Adipocyte (in vitro differentiated cells): ENCODE results near the gene SOX18.

ENCODE experiments used
- DNase-seq: peaks from one replicate; pipeline ENCODE4 v3.0.0-alpha.2; 2015; ENCODE audit warnings: low read depth
- H3K27me3 ChIP-seq: replicated peaks from 2 replicates; pipeline ENCODE4 v1.7.0; 2013; ENCODE audit warnings: mild to moderate bottlenecking, low read length, moderate library complexity; ENCODE audit not compliant: control insufficient read depth, insufficient read depth
- H3K36me3 ChIP-seq: 2 replicates; pipeline ENCODE4 v1.7.0; 2013; ENCODE audit warnings: low read length, mild to moderate bottlenecking, moderate library complexity; ENCODE audit not compliant: control insufficient read depth, insufficient read depth, severe bottlenecking
- H3K4me1 ChIP-seq: 2 replicates; pipeline ENCODE4 v1.7.0; 2013; ENCODE audit warnings: mild to moderate bottlenecking, low read length, moderate library complexity; ENCODE audit not compliant: control insufficient read depth, insufficient read depth
- H3K4me3 ChIP-seq: 2 replicates; pipeline ENCODE4 v1.7.0; 2013; ENCODE audit warnings: mild to moderate bottlenecking, low read length, moderate library complexity
- H3K9ac ChIP-seq: 2 replicates; pipeline ENCODE4 v1.7.0; 2013; ENCODE audit warnings: mild to moderate bottlenecking, low read length, moderate library complexity
- H3K9me3 ChIP-seq: 2 replicates; pipeline ENCODE4 v1.7.0; 2013; ENCODE audit warnings: mild to moderate bottlenecking, low read length, moderate library complexity; ENCODE audit not compliant: control insufficient read depth

SOX18 gene

GRCh38 chr20:64048402-64049044 lies 916 bp downstream of the SOX18 start:
- H3K27me3 ChIP-seq = peaks cover 48% of the 10 kb centered on the region

GRCh38 chr20:64047968-64048401 lies 1.5 kb downstream of the SOX18 start:
- Histone ChIP-seq H3K27me3 (peaks cover 43% of the 10 kb centered on the region), H3K4me3 (no peak overlapping the region), H3K9me3 (no peaks in the 10 kb centered on the region), H3K9ac (no peak overlapping the region), H3K4me1 (no peaks in the 10 kb centered on the region), H3K36me3 (no peaks in the 10 kb centered on the region)
- DNase-seq = no peak

More at GRCh38 chr20:64048402-64049044, 916 bp downstream of the SOX18 start:
- Histone ChIP-seq H3K9ac (no peak overlapping the region), H3K36me3 (no peaks in the 10 kb centered on the region), H3K4me1 (peaks cover under 1% of the 10 kb centered on the region), H3K9me3 (no peaks in the 10 kb centered on the region), H3K4me3 (no peak overlapping the region)
- no peak for DNase-seq

GRCh38 chr20:64047046-64047389 lies 2.4 kb downstream of the SOX18 start:
- H3K4me1 ChIP-seq = no peaks in the 10 kb centered on the region
- H3K4me3 ChIP-seq = no peak overlapping the region
- no peak for DNase-seq
- no peaks in the 10 kb centered on the region for H3K36me3 ChIP-seq
- peaks cover 39% of the 10 kb centered on the region for H3K27me3 ChIP-seq
- no peaks in the 10 kb centered on the region for H3K9me3 ChIP-seq
- H3K9ac ChIP-seq = no peak overlapping the region

- no peaks in the 10 kb centered on the region for H3K36me3 ChIP-seq
- no peaks in the 10 kb centered on the region for H3K4me1 ChIP-seq
- peaks cover 38% of the 10 kb centered on the region for H3K27me3 ChIP-seq
- no peak overlapping the region for H3K9ac ChIP-seq
- DNase-seq = no peak
- no peaks in the 10 kb centered on the region for H3K9me3 ChIP-seq
- no peak overlapping the region for H3K4me3 ChIP-seq
Measured at GRCh38 chr20:64045346-64046011, 4.0 kb downstream of the SOX18 start.

- DNase-seq = peak; percentile 80
- peaks cover 39% of the 10 kb centered on the region for H3K27me3 ChIP-seq
Measured at GRCh38 chr20:64044484-64045247, 4.8 kb downstream of the SOX18 start.

GRCh38 chr20:64043768-64044167 lies 5.7 kb downstream of the SOX18 start:
- Histone ChIP-seq H3K36me3 (no peaks in the 10 kb centered on the region), H3K27me3 (peaks cover 44% of the 10 kb centered on the region), H3K9ac (no peak overlapping the region), H3K9me3 (no peaks in the 10 kb centered on the region), H3K4me1 (peaks cover 3% of the 10 kb centered on the region), H3K4me3 (no peak overlapping the region)
- no peak for DNase-seq

More at GRCh38 chr20:64044484-64045247, 4.8 kb downstream of the SOX18 start:
- no peak overlapping the region for H3K9ac ChIP-seq
- H3K9me3 ChIP-seq = no peaks in the 10 kb centered on the region
- H3K4me1 ChIP-seq = no peaks in the 10 kb centered on the region
- H3K36me3 ChIP-seq = no peaks in the 10 kb centered on the region
- no peak overlapping the region for H3K4me3 ChIP-seq

GRCh38 chr20:64042054-64042781 lies 7.2 kb downstream of the SOX18 start:
- peaks cover 44% of the 10 kb centered on the region for H3K27me3 ChIP-seq
- no peaks in the 10 kb centered on the region for H3K36me3 ChIP-seq
- no peak for DNase-seq
- H3K9ac ChIP-seq = no peak overlapping the region
- peaks cover 3% of the 10 kb centered on the region for H3K4me1 ChIP-seq
- H3K9me3 ChIP-seq = no peaks in the 10 kb centered on the region
- H3K4me3 ChIP-seq = peak overlapping the region; percentile 50

GRCh38 chr20:64041781-64042053 lies 7.7 kb downstream of the SOX18 start:
- no peak for DNase-seq
- Histone ChIP-seq H3K27me3 (peaks cover 41% of the 10 kb centered on the region), H3K4me1 (peaks cover 3% of the 10 kb centered on the region), H3K36me3 (no peaks in the 10 kb centered on the region), H3K4me3 (no peak overlapping the region), H3K9me3 (no peaks in the 10 kb centered on the region), H3K9ac (no peak overlapping the region)

GRCh38 chr20:64041040-64041780 lies 8.2 kb downstream of the SOX18 start:
- peaks cover 8% of the 10 kb centered on the region for H3K4me1 ChIP-seq
- H3K36me3 ChIP-seq = no peaks in the 10 kb centered on the region
- H3K27me3 ChIP-seq = peaks cover 37% of the 10 kb centered on the region
- H3K9ac ChIP-seq = no peak overlapping the region
- DNase-seq = peak; percentile 71
- H3K4me3 ChIP-seq = no peak overlapping the region
- H3K9me3 ChIP-seq = no peaks in the 10 kb centered on the region

GRCh38 chr20:64040231-64041039 lies 9.0 kb downstream of the SOX18 start:
- no peak for DNase-seq
- Histone ChIP-seq H3K27me3 (peaks cover 30% of the 10 kb centered on the region), H3K9ac (no peak overlapping the region), H3K36me3 (no peaks in the 10 kb centered on the region), H3K4me3 (no peak overlapping the region), H3K9me3 (no peaks in the 10 kb centered on the region), H3K4me1 (peaks cover 8% of the 10 kb centered on the region)
